ENCODE measurements around the gene KRT72. TPM values are rescaled to one million over a fixed set of nuclear protein-coding genes. Genes with fewer than 3 reads are reported as not detected.

Gene KRT72
- polyA plus RNA-seq, 1 donor = 2.0 TPM

DNA sequence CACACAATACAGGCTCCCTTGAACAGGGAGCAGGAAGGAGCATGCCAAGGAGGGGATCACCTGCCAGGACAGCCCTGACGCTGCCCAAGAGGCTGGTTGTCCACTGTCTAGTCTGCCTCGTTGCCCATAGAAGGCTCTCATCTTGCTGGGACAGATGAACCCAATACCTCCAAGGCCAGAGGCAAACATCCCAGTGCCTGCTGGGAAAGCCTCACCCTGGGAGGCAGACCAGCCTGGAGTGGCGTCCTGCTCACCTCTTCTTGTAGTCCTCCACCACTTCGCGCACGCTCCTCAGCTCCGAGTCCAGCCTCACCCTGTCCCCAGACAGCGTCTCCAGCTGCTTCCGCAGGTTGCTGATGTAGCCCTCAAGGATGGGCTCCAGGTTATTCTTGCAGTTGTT is 14.6 kb upstream of the KRT72 start:
- Histone ChIP-seq H3K27me3 (ENCODE audit: control insufficient read depth, insufficient read depth, low read length) (peaks cover 16% of the 10 kb centered on the region), H3K4me1 (ENCODE audit: control insufficient read depth, insufficient read depth, low read length) (no peaks in the 10 kb centered on the region), H3K9me3 (ENCODE audit: control insufficient read depth, low read depth, low read length) (no peaks in the 10 kb centered on the region), H3K27ac (ENCODE audit: low read length) (no peak overlapping the region), H3K4me3 (ENCODE audit: low read length) (no peak overlapping the region), H3K36me3 (ENCODE audit: control insufficient read depth, insufficient read depth, low read length) (no peaks in the 10 kb centered on the region)
- no peak for DNase-seq
- WGBS (ENCODE audit: insufficient coverage, low lambda C conversion rate) = 60% methylated on average over 1 of the region's 9 CpGs

DNA sequence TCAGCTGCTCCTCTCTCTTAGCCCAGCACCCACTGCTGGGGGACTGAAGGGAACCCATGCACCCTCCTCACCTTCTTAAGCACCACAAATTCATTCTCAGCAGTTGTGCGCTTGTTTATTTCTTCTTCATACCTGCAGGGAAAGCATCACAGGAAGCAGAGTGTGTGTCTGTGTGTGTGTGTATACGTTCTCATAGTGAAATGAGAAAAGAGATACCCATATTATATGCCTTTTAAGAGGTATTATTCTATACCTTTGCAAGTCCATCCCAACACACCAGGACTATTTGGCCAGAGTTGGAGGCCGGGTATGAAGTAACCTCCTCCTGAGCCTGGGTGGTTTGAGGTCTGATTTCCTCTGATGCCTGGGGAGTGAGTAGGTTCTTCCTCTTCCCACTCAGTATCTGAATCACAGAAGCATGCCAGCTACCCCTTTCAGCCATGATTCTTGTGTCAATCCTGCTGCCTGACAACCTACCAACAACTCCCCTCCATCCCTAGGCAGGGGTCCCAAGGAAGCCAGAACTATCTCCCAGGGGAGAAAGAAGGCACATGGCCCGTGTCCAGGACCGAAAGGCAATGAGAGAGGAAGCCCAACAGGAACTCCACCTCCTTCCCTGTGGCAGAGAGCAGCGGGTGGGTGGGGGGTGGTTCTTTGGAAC is 14.1 kb upstream of the KRT72 start:
- Histone ChIP-seq H3K27ac (ENCODE audit: low read length) (no peak overlapping the region), H3K27me3 (ENCODE audit: control insufficient read depth, insufficient read depth, low read length) (peaks cover 21% of the 10 kb centered on the region), H3K36me3 (ENCODE audit: control insufficient read depth, insufficient read depth, low read length) (no peaks in the 10 kb centered on the region), H3K4me3 (ENCODE audit: low read length) (no peak overlapping the region), H3K4me1 (ENCODE audit: control insufficient read depth, insufficient read depth, low read length) (no peaks in the 10 kb centered on the region), H3K9me3 (ENCODE audit: control insufficient read depth, low read depth, low read length) (no peaks in the 10 kb centered on the region)
- no peak for DNase-seq
- 80% methylated on average over 1 of the region's 6 CpGs for WGBS (ENCODE audit: insufficient coverage, low lambda C conversion rate)

DNA sequence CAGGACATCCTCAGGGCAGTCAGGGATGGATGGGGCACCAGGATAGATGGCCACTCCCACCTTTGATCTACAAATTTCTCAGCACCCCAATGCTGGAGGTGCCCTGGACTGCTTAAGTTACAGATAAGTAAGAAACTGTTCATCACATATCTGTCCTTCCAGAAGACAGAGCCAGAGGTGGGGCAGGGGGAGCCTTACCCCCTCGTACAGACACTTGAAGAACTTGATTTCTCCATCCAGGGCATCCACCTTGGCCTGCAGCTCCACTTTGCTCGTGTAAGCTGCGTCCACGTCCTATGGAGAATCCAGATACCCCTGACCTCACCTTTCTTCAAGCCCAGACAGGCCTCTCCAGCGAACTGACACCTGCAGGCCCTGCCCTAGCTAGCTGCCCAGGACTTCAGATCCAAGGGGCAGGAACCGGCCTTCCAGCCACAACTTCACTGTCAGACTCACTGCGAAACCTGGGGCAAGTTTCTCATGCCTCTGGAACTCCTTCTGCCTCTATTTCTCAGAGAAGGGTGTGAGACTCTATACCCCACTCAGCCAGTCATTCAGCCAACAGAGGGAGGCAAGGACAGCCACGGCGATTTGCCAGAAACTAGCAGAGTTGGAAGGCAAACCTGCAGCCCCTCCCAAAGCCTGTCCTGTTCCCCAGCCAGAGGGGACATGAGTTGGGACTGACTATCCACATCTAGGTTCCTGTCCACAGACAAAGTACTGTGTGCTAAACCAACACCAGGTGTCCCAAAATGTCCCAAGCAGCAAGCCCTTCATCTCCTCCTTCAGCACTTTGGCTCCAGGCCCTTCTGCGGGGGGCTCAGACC is 13.3 kb upstream of the KRT72 start:
- DNase-seq = no peak
- H3K4me3 ChIP-seq (ENCODE audit: low read length) = no peak overlapping the region
- no peaks in the 10 kb centered on the region for H3K4me1 ChIP-seq (ENCODE audit: control insufficient read depth, insufficient read depth, low read length)
- no CpG with 5 or more reads among the region's 10 CpGs for WGBS (ENCODE audit: insufficient coverage, low lambda C conversion rate)
- no peaks in the 10 kb centered on the region for H3K9me3 ChIP-seq (ENCODE audit: control insufficient read depth, low read depth, low read length)
- H3K27ac ChIP-seq (ENCODE audit: low read length) = no peak overlapping the region
- no peaks in the 10 kb centered on the region for H3K36me3 ChIP-seq (ENCODE audit: control insufficient read depth, insufficient read depth, low read length)
- H3K27me3 ChIP-seq (ENCODE audit: control insufficient read depth, insufficient read depth, low read length) = peaks cover 21% of the 10 kb centered on the region

DNA sequence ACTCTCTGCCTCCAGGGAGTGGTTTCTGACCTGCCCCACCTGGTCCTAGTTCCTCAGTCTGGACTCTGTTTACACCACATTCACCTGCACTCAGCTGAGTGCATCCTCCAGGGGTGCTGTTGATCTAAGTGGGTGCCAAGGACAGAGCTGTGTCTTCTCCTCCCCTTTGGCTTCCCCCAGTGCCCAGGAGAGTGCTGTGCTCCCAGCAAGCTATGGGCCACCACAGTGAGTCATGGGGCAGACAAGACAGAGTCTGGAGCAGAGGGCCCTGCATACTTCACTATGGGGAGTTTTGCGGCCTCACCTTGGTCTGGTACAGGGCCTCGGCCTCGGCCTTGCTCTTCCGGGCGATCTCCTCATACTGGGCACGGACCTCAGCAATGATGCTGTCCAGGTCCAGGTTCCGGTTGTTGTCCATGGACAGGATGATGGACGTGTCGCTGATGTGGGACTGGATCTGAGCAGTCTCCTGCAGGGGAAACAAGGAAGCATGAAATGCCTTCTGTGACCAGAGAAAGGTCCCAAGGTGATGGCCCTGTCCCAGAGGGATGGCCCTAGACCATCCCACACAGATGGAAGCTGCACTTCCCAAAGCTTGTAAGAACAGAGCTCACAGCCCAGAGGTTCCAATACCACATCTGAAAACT is 12.2 kb upstream of the KRT72 start:
- Histone ChIP-seq H3K9me3 (ENCODE audit: control insufficient read depth, low read depth, low read length) (no peaks in the 10 kb centered on the region), H3K27me3 (ENCODE audit: control insufficient read depth, insufficient read depth, low read length) (peaks cover 29% of the 10 kb centered on the region), H3K27ac (ENCODE audit: low read length) (no peak overlapping the region), H3K4me3 (ENCODE audit: low read length) (no peak overlapping the region), H3K4me1 (ENCODE audit: control insufficient read depth, insufficient read depth, low read length) (no peaks in the 10 kb centered on the region), H3K36me3 (ENCODE audit: control insufficient read depth, insufficient read depth, low read length) (no peaks in the 10 kb centered on the region)
- WGBS (ENCODE audit: insufficient coverage, low lambda C conversion rate) = no CpG with 5 or more reads among the region's 9 CpGs
- no peak for DNase-seq

DNA sequence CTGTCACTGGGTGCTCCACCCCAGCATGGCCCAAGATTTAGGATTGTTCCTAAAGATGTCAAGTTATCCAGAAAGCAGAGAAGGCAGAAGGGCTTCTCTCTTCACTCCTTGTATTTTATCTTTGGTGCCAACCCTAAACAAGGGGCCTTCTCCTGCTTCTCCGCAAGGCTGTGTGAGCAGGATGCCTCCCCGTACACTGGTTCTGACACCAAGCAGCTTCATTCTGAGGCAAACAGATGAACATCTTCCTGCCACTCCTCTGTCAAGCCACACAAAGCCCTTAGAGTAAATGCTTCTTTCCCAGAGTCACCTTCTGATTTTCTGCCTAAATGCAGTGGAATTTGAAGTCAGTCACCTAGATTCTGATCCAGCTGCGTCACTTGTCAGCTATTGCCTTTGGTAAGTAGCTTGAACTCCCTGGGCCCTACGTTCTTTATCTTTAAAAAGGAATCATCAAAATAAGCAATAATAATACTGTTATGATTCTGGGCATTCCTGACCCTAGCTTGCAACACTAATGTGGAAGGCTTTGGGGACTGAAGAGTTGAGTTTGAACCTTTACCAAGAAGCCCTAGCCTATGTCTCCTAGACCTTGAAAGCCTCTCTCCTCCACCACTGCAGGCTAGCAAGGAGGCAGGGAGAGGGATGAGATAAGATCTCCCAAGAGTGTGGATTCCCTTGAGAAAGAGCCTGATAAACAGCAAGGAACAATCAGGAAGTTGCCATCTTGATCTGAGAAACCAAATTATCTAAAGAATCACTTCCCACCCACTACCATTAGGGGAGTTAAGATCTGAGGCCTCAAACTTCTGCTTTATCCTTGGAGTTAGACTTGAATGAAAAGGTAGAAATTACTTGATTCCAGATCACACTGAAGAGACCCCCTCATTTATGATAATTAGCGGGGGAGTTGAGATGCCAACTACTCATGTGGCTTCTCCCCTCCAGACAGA is 11.4 kb upstream of the KRT72 start:
- no peak overlapping the region for H3K27ac ChIP-seq (ENCODE audit: low read length)
- peaks cover 33% of the 10 kb centered on the region for H3K27me3 ChIP-seq (ENCODE audit: control insufficient read depth, insufficient read depth, low read length)
- H3K4me1 ChIP-seq (ENCODE audit: control insufficient read depth, insufficient read depth, low read length) = no peaks in the 10 kb centered on the region
- no peaks in the 10 kb centered on the region for H3K9me3 ChIP-seq (ENCODE audit: control insufficient read depth, low read depth, low read length)
- no peak for DNase-seq
- H3K36me3 ChIP-seq (ENCODE audit: control insufficient read depth, insufficient read depth, low read length) = no peaks in the 10 kb centered on the region
- WGBS (ENCODE audit: insufficient coverage, low lambda C conversion rate) = no CpG with 5 or more reads among the region's 5 CpGs
- H3K4me3 ChIP-seq (ENCODE audit: low read length) = no peak overlapping the region

DNA sequence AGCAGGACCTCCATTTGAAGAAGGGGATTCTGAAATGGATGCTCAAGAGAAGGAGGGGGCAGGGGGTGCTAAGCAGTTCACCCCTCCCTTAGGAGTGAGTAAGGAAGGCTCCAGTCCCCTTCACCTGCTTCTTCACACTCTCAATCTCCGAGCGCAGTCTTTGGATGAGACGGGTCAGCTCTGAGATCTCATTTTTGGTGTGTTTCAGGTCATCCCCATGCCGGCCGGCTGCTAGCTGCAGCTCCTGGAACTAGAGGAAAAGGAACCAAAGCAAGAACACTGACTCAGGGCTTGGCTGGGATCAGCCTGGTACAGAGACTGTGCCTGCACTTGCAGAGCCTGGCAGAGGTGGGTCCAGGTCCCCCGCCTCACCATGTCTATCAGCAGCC is 9.8 kb upstream of the KRT72 start:
- DNase-seq = no peak
- WGBS (ENCODE audit: insufficient coverage, low lambda C conversion rate) = no CpG with 5 or more reads among the region's 6 CpGs

DNA sequence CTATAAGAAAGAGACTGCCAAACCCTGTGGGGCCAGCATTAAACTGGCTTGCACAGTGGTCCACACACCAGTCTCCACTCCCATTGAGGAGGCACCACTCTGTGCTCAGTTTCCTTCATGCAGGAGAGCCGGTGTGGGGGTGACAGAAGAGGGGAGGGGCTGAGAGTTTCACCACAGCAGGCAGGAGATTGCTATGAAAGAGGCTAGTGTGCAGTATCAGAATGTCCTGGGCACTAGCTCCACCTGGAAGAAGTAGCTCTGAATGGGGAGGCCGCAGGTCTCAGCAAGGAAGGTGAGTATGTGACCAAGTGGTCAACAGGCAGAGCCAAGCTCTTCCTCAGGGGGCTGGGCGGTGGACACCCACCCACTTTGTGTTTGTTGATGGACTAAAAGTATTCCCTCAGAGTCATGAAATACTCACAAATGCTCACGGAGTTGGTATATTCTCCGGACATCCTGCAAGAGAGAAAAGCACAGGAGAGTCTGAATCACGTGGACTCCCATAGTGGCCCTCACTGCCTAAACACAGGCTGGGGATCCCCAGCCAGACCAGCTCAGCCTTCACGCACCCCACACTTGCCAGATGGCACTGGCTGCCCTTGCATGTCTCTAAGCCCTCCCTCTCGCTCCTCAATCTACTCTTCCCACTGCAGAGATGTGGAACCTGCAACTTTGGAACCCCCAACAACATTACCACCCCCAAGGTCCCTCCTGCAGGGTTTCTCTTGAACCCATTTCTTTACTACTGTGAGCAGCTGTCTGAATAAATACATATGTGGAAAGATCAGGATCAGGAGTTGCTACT is 7.8 kb upstream of the KRT72 start:
- no peak overlapping the region for H3K4me3 ChIP-seq (ENCODE audit: low read length)
- H3K9me3 ChIP-seq (ENCODE audit: control insufficient read depth, low read depth, low read length) = no peaks in the 10 kb centered on the region
- no peaks in the 10 kb centered on the region for H3K36me3 ChIP-seq (ENCODE audit: control insufficient read depth, insufficient read depth, low read length)
- no peaks in the 10 kb centered on the region for H3K4me1 ChIP-seq (ENCODE audit: control insufficient read depth, insufficient read depth, low read length)
- H3K27me3 ChIP-seq (ENCODE audit: control insufficient read depth, insufficient read depth, low read length) = peaks cover 28% of the 10 kb centered on the region
- no peak overlapping the region for H3K27ac ChIP-seq (ENCODE audit: low read length)
- no peak for DNase-seq
- WGBS (ENCODE audit: insufficient coverage, low lambda C conversion rate) = no CpG with 5 or more reads among the region's 8 CpGs

More for the DNA sequence above, 9.8 kb upstream of the KRT72 start:
- peaks cover 21% of the 10 kb centered on the region for H3K27me3 ChIP-seq (ENCODE audit: control insufficient read depth, insufficient read depth, low read length)
- no peaks in the 10 kb centered on the region for H3K36me3 ChIP-seq (ENCODE audit: control insufficient read depth, insufficient read depth, low read length)
- H3K4me3 ChIP-seq (ENCODE audit: low read length) = no peak overlapping the region
- H3K27ac ChIP-seq (ENCODE audit: low read length) = no peak overlapping the region
- H3K9me3 ChIP-seq (ENCODE audit: control insufficient read depth, low read depth, low read length) = no peaks in the 10 kb centered on the region
- no peaks in the 10 kb centered on the region for H3K4me1 ChIP-seq (ENCODE audit: control insufficient read depth, insufficient read depth, low read length)

DNA sequence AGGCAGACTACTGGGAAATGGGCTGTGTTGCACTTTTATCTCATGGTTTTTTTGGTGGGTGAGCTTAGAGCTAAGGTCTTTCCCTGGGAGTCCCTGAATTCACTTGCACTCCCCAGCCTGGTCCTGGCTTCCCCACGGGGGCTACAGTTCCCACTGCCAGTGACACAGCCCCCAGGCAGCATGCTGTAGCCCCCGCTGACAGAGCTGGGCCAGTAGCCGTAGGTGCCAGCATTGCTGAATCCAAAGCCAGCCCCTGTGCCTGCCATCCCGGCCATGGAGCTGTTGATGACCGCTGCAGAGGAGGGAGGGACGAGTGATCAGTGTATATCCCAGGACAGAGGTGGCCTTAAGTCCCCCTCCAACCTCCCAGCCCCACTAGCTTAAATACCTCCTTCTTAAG is 6.9 kb upstream of the KRT72 start:
- Histone ChIP-seq H3K4me3 (ENCODE audit: low read length) (no peak overlapping the region), H3K27ac (ENCODE audit: low read length) (no peak overlapping the region), H3K9me3 (ENCODE audit: control insufficient read depth, low read depth, low read length) (no peaks in the 10 kb centered on the region), H3K4me1 (ENCODE audit: control insufficient read depth, insufficient read depth, low read length) (no peaks in the 10 kb centered on the region), H3K36me3 (ENCODE audit: control insufficient read depth, insufficient read depth, low read length) (no peaks in the 10 kb centered on the region), H3K27me3 (ENCODE audit: control insufficient read depth, insufficient read depth, low read length) (peaks cover 30% of the 10 kb centered on the region)
- WGBS (ENCODE audit: insufficient coverage, low lambda C conversion rate) = no CpG with 5 or more reads among the region's 6 CpGs
- DNase-seq = no peak

DNA sequence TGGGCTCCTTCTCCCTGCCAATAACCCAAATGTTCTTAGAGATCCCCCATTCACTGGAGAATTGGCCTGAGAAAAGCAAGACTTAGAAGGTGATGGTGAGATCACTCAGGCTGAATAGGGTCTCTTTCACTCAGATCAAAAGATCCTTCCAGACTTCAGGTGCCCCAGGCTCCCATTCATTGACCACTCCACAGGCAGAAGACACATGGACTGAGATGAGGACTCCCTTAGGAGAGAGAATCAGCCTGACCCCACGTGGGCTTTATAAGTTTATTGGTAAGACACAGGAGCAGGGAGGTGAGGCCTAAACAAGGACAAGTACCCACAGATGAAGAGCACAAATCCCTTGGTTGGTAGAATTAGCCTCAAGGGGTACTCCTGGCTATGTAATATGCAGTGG is 6.1 kb upstream of the KRT72 start:
- no peaks in the 10 kb centered on the region for H3K4me1 ChIP-seq (ENCODE audit: control insufficient read depth, insufficient read depth, low read length)
- no peak for DNase-seq
- no CpG with 5 or more reads among the region's 1 CpG for whole genome bisulfite sequencing (ENCODE audit: insufficient coverage, low lambda C conversion rate)
- no peak overlapping the region for H3K4me3 ChIP-seq (ENCODE audit: low read length)
- H3K27ac ChIP-seq (ENCODE audit: low read length) = no peak overlapping the region
- no peaks in the 10 kb centered on the region for H3K36me3 ChIP-seq (ENCODE audit: control insufficient read depth, insufficient read depth, low read length)
- H3K27me3 ChIP-seq (ENCODE audit: control insufficient read depth, insufficient read depth, low read length) = peaks cover 36% of the 10 kb centered on the region
- H3K9me3 ChIP-seq (ENCODE audit: control insufficient read depth, low read depth, low read length) = no peaks in the 10 kb centered on the region

Measured in large intestine (tissue), 3 donors.